ENCODE measurements around the gene CMTM3.
A peak's percentile ranks its signal among the peaks of the same experiment; 100 is the strongest.
"Not testable (repeated sequence)": the region's sequence is repeated elsewhere in the genome, so short reads cannot be mapped to it uniquely, and the experiment has no call there.

Gene CMTM3

DNA sequence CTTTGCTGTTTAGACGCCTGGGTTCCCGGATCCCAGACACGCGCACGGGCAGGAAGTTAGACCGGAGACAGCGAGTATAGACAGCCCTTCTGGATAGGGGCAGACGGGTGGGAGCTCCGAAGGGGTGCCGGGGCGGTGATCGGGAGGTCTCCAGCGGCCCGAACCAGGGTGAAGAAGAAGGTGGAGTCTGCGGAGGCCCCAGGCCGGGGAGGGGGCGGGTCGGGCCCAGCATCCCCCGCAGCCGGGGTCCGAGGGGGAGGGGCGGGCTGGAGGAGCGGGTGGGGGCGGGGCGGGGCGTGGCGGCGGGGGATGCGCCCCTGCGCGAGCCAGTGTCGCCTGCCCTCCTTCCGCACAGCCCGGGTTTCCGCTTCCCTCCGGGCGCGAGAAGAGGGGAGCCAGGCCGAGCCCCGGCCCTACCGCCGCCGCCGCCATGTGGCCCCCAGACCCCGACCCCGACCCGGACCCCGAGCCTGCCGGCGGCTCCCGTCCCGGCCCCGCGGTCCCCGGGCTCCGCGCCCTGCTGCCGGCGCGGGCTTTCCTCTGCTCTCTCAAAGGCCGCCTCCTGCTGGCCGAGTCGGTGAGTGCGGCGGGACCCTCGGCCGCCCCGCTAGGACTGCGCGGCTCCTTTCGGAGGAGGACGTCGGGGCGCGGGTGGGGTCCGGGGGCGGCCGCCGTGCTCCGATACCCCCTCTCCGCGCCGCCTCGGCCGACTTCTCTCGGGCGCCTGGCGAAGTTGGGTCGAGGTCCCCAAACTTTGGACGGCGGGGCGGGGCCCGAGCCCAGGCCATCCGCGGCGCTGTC is at the start of gene CMTM3:
Gene CMTM3, plus strand, starts transcription at position 329 of the 801 bp plus-strand sequence. Its CDS starts 102 bp downstream, at position 431.
- DNase-seq (ENCODE audit: low spot score): peak; percentile 90

GRCh38 chr16:66560107-66560506 is 44.4 kb upstream of the CMTM3 start:
- no peak for DNase-seq (ENCODE audit: low spot score)

DNA sequence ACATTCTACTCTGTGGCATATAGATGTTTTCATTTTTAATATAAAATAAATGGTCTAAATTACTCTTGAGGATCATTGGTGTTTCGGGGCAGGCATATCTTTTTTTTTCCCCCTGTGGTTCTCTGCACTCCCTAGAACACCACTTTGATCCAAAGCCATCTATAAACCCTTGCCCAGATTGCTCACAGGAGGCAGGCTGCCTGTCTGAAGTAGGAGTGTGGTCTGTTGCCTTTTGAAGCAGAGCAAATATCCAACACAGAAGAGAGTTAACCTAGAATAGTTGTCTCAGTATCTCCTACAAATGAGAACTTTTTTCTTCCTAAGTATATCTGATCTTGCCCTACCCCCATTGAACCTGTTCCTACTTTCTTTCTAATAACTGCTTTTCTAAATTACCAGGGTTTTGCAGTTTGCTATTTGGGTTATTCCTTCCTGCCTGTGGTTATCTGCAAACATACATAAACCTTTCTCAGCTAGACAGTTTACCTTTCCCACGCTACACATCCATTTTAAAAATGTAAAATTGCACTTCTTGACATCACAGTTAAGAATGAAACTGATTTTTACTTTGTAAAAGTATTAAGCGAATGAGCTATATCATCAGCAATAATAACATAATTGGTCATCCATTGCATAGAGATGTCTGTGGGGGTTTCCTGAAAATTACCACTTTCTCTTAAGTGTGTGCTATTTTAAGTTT is 43.0 kb upstream of the CMTM3 start:
- no peak for DNase-seq (ENCODE audit: low spot score)

DNA sequence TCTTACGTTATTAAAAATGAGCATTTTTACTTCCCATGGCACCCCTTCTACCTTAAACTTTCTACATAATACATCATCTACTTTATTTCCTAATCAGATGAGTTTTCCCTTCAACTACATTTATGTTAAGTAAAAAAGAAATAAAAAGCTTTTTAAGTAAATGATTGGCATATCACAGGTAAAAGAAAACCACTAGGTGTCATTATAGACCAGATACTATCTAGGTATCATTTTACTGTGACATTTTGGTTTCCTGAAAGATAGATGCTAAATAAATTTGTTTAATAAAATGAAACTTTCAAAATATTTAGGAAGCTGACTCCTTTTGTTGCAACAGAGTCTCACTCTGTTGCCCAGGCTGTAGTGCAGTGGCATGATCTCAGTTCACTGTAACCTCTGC is 42.1 kb upstream of the CMTM3 start:
- no peak for DNase-seq (ENCODE audit: low spot score)

DNA sequence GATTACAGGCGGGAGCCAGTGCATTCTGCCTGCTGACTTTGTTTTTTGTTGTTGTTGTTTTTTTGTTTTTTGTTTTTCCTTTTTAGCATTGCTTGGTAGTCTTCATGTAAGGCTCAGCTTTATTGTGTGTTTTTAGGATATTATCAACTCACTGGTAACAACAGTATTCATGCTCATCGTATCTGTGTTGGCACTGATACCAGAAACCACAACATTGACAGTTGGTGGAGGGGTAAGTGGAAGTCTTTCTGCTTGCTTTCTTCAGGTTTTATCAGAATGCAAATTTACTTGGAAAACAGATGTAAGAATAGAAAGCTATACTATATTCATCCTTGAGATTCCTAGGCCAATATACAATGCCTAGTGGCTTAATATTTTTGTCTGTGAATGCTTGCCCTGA is 41.5 kb upstream of the CMTM3 start:
- DNase-seq (ENCODE audit: low spot score): no peak

DNA sequence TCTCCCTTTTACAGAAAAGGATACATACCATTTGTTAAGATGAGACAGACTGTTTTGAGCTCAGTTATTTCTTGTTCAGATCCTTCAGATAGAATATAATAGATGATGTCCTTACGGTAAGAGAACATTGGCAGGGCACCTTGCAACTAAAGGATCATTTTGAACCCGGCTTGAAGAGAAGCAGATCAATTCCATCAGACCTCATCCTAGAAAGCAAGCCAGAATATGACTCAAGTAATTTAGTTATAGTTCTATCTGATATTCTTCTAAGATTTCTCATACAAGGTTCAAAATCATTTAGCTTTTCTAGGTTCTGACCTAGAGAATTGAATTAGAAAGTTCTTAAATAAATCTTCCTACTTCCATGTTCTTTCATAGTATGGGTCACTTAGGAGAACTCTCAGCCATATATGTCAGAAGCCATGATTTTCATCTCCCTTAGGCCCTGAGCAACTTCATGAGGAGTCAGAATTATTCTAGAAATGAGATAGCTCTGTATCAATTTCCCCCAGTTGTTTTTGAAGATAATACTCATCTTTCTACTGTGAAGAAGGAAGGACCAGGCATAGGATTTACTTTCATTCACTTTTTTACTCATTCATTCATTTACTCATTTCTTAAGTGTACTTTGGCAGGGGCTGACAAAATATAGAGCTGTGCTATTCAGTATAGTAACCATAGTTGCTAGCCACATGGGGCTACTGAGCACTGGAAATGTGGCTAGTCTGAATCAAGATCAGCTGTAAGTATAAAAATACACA is 40.8 kb upstream of the CMTM3 start:
- no peak for DNase-seq (ENCODE audit: low spot score)

DNA sequence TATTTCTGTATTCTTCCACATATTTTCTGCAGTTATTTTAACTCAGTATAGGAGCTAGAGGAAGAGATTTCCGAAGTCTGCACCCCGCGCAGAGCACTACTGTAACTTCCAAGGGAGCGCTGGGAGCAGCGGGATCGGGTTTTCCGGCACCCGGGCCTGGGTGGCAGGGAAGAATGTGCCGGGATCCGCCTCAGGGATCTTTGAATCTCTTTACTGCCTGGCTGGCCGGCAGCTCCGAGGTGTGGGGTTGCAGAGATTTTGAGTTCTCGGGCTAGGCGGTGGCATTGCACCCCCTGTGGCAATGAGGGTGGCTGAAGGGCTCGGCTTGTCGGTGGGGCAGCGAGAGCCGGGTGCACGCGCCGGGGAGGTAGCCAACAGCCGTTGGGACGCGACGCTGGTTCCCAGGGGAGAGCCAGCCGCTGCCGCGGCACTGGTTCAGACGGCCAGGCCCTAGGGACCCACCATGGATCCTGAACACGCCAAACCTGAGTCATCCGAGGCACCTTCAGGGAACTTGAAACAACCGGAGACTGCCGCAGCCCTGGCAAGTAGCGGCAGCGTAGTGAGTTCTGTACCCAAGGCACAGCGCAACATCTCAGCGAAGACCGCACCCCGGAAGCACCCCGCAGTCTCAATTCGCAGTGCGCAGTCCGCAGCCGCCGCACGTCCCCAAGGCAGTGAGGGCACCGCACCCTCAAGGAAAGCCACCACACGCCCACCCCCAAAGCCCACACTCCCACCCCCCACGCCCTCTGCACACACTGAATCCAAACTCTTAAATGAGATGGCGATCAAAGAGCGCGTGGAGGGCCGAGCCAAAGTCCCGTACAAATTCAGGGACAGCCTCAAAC is 38.2 kb upstream of the CMTM3 start, which contains the start of gene CMTM1:
Gene CMTM1, plus strand, starts transcription at position 389 of the 851 bp plus-strand sequence. Its CDS starts 75 bp downstream, at position 464.
- no peak for DNase-seq (ENCODE audit: low spot score)

- not testable (repeated sequence) for DNase-seq (ENCODE audit: low spot score)
Measured at GRCh38 chr16:66567270-66567669, 37.2 kb upstream of the CMTM3 start.

DNA sequence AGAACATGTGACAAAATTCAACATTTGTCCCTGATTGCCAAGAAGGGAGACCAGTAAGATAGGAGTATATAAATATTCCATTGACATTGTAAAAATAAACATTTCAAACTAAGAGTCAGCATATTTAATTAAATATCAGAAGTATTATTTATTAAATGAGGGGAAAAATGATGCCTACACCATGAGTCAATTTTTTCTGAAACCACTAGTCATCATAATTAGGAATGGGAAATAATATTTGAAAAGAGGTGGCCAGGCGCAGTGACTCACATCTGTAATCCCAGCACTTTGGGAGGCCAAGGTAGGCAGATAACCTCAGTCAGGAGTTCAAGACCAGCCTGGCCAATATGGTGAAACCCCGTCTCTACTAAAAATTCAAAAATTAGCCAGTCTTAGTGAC is 36.1 kb upstream of the CMTM3 start:
- no peak for DNase-seq (ENCODE audit: low spot score)

GRCh38 chr16:66569131-66569530 is 35.4 kb upstream of the CMTM3 start:
- DNase-seq (ENCODE audit: low spot score): no peak

DNA sequence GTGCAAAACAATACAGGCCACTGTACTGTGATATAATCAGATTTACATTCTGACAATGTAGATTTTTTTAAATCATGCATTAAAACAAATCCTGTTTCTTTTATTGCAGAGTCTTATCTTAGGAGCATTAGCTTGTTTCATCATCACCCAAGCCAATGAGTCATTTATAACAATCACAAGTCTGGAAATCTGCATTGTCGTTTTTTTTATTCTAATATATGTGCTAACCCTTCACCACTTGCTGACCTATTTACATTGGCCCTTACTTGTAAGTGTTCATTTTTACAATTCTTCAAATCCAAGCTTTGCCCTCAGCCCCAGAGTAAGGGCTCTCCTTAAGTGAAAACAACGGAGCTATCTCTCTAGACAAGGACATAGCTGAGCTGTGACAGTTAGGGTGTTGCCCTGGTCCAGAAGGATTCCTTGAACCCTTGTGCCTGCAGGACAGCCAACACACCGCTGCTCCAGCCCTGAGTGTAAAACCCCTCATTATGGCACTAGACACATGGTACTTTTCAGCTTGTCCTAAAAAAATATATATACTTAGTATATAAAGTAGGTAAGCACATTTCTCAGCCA is 34.6 kb upstream of the CMTM3 start:
- DNase-seq (ENCODE audit: low spot score): no peak

- DNase-seq (ENCODE audit: low spot score): no peak
Measured at GRCh38 chr16:66572356-66572755, 32.1 kb upstream of the CMTM3 start.

GRCh38 chr16:66574081-66574480 is 30.4 kb upstream of the CMTM3 start:
- DNase-seq (ENCODE audit: low spot score): no peak

- no peak for DNase-seq (ENCODE audit: low spot score)
Measured at GRCh38 chr16:66574531-66574930, 30.0 kb upstream of the CMTM3 start.

GRCh38 chr16:66575060-66575459 is 29.4 kb upstream of the CMTM3 start:
- DNase-seq (ENCODE audit: low spot score): no peak

DNA sequence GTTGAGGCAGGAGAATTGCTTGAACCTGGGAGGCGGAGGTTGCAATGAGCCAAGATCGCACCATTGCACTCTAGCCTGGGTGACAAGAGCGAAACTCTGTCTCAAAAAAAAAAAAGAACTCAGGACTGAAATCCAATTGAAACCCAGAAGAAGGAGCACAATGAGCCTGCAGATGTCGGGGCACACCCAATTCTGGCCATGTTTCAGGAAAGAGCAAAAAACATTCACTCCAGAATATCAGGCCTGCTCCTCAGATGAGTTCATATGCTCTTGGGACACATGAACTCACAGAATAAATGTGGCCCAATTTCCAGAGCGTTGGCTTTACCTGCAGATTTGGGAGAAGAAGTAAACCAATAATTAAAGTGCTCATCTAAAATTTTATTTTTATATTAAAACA is 28.2 kb upstream of the CMTM3 start:
- no peak for DNase-seq (ENCODE audit: low spot score)

DNA sequence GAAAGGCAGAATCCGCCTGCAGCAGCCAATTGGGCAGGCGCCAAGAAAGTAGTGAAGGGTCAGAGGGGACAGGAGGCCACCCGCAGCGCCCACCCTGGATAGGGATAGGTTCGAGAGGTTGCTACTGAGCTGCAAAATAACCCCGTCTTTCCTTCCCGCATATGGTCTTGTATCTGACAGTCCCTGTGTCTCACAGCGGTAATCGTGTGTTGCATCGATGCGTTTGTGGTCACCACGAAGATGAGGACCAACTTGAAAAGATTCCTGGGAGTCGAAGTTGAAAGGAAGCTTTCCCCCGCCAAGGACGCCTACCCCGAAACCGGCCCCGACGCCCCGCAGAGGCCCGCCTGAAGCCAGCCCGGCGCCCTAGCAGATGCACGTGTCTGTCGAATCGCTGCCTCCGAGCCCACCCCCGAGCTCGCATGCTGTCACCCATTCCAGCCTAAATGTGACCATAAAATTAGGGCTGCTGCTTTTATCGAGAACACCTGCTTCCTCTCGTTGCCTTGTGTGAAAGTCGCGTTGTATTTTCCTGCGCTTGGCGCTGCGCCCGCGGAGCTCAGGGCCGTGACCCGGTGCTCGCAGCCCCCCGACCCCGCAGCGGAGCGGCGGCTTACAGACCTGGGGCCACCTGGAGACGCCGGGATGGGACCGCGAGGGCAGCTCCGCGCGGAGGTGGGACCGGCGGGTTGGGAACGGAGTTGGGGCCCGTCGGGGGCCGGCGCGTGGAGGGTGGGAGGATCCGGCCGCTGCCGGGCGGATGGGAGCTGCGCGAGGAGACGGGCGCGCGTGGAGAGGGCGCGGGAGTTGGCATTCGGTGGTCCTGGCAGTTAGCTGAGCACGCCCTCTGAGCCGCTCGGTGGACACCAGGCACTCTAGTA is 25.6 kb upstream of the CMTM3 start, which contains the start of gene CMTM2:
Gene CMTM2, plus strand, starts transcription at position 813 of the 881 bp plus-strand sequence. CDS start 145 bp downstream, outside the sequence.
- no peak for DNase-seq (ENCODE audit: low spot score)

GRCh38 chr16:66580605-66581209 is 23.8 kb upstream of the CMTM3 start:
- no peak for DNase-seq (ENCODE audit: low spot score)

DNA sequence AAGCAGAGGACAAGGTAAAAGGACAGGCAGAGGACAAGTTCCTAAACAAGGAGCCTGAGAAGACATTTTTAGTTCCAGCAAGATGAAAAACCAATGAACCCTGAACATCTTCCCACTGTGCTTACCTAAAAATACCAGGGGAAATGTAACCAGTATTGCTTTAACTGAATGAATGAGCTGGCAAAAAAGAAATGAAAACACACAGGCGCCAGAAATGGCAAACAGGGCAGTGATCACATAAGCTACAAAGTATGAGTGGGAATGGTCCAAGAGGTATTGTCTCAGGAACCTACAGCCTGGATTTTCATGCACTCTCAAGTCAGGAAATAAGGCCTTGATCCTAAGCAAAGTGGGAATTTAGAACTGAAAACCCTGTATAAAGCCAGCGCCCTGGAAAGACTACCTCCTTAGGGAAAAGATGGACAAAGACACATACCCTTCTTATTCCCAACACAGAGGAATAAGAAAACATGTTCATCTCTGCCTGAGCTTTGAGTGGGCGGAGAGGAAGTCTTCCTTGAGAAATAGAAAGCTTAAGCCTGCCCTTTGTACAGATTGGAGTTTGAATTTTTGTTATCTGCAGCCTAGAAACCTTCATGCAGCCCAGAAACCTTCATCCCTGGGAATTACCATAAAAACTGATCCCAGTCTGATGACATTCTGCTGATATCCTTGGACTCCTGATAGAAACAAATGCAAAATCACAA is 23.1 kb upstream of the CMTM3 start:
- no peak for DNase-seq (ENCODE audit: low spot score)
